HFF-Myc (cell line): ENCODE data around the gene APBA2.

ENCODE experiments used
- DNase-seq: peaks from one replicate; pipeline ENCODE4 v3.0.0-alpha.2; 2011; ENCODE audit warnings: low read depth; ENCODE audit errors: extremely low read depth
- H3K4me3 ChIP-seq: replicated peaks from 2 replicates; pipeline ENCODE4 v1.5.1; 2011; ENCODE audit warnings: low read depth, mild to moderate bottlenecking, control low read depth, low read length
- CTCF ChIP-seq: IDR thresholded peaks from 2 replicates; pipeline ENCODE4 v1.5.1; 2012; ENCODE audit warnings: mild to moderate bottlenecking, low read depth, low read length, control low read depth; ENCODE audit errors: missing control alignments

APBA2 gene

GRCh38 chr15:29124581-29125381, 239.0 kb downstream of the APBA2 start:
- H3K4me3 ChIP-seq, result no peak overlapping the region
- DNase-seq, result no peak
- no peak for TF ChIP-seq CTCF

GRCh38 chr15:29125382-29126207, 239.8 kb downstream of the APBA2 start:
- no peak overlapping the region for H3K4me3 ChIP-seq
- no peak for TF ChIP-seq CTCF
- no peak for DNase-seq

GRCh38 chr15:29126208-29126536, 240.4 kb downstream of the APBA2 start:
- no peak for DNase-seq
- H3K4me3 ChIP-seq, result no peak overlapping the region
- TF ChIP-seq CTCF, result no peak

- no peak overlapping the region for H3K4me3 ChIP-seq
- DNase-seq, result no peak
- no peak for TF ChIP-seq CTCF
These were observed 241.2 kb downstream of the APBA2 start for GRCh38 chr15:29126821-29127461.

- DNase-seq, result no peak
- TF ChIP-seq CTCF, result no peak
These were observed 242.0 kb downstream of the APBA2 start for GRCh38 chr15:29127506-29128430.

GRCh38 chr15:29128671-29129070, 242.9 kb downstream of the APBA2 start:
- no peak for TF ChIP-seq CTCF
- DNase-seq, result no peak
- H3K4me3 ChIP-seq, result no peak overlapping the region

More at GRCh38 chr15:29127506-29128430, 242.0 kb downstream of the APBA2 start:
- H3K4me3 ChIP-seq, result no peak overlapping the region
